Heart left ventricle (tissue), 16 donors: ENCODE measurements around the gene AGPAT3. TPM values are rescaled to one million over a fixed set of nuclear protein-coding genes. Genes with fewer than 3 reads are reported as not detected.

Source experiments
- ATAC-seq, 4 donors: fragments of 200-7000 bp; cut with Tn5 transposase; one replicate each; pipeline ENCODE4 v1.9.1; 2020 to 2022; ENCODE audit warnings: moderate library complexity in 4 of 4, mild to moderate bottlenecking in 3 of 4, moderate number of reproducible peaks in 1 of 4
- DNase-seq, 5 donors: peaks; one replicate each; pipeline ENCODE4 v3.0.0-alpha.2; 2020
- H3K27ac ChIP-seq, 12 donors: fragments of 200-600 bp; sonication (generic) in 4 of 12; one replicate each; pipeline versions ENCODE4 v1.5.0 to v1.8.0; 2016 to 2022; ENCODE audit warnings: mild to moderate bottlenecking in 2 of 12
- H3K27me3 ChIP-seq, 9 donors: fragments of 200-600 bp; sonication (generic) in 2 of 9; one replicate each; pipeline versions ENCODE4 v1.5.1 to v1.8.0; 2016 to 2022; ENCODE audit warnings: mild to moderate bottlenecking in 3 of 9
- H3K36me3 ChIP-seq, 9 donors: fragments of 200-600 bp; sonication (generic) in 2 of 9; one replicate each; pipeline versions ENCODE4 v1.5.0 to v1.8.0; 2018 to 2022; ENCODE audit warnings: mild to moderate bottlenecking in 2 of 9
- H3K4me1 ChIP-seq, 12 donors: fragments of 200-600 bp; sonication (generic) in 4 of 12; one replicate each; pipeline versions ENCODE4 v1.5.0 to v1.8.0; 2016 to 2022; ENCODE audit warnings: mild to moderate bottlenecking in 3 of 12
- H3K4me3 ChIP-seq, 12 donors: fragments of 200-600 bp; sonication (generic) in 4 of 12; one replicate each; pipeline versions ENCODE4 v1.5.0 to v1.8.0; 2017 to 2022; ENCODE audit warnings: mild to moderate bottlenecking in 9 of 12, moderate library complexity in 4 of 12
- H3K9me3 ChIP-seq, 12 donors: fragments of 200-600 bp; sonication (generic) in 4 of 12; one replicate each; pipeline versions ENCODE4 v1.5.0 to v1.8.0; 2016 to 2022; ENCODE audit warnings: mild to moderate bottlenecking in 1 of 12
- POLR2A ChIP-seq, 2 donors: fragments of 450-650 bp; IDR thresholded peaks; one replicate each; pipeline ENCODE4 v1.6.1; 2017; ENCODE audit warnings: antibody characterized with exemption in 2 of 2, mild to moderate bottlenecking in 2 of 2, moderate library complexity in 2 of 2
- WGBS, 4 donors: extraction: QIAGEN DNeasy Blood & Tissue Kit in 2 of 4; methylation state at CpG; one replicate each; pipeline versions ENCODE4 v1.1.5 to v1.1.7; 2013 to 2018; 5-methylcytosine and 5-hydroxymethylcytosine counted together
- intact Hi-C, 10 donors: fragments of 100-400 bp; cut with DNase I; formaldehyde crosslinking; loops; one replicate each; pipeline versions ENCODE4 v1.11.1 to v1.14.2; 2022
- polyA plus RNA-seq, 2 donors: library from polyadenylated mRNA; stranded (reverse); fragments of 200-250 nt; gene quantifications; one replicate each; pipeline ENCODE4 v1.2.3, GENCODE V29; 2013
- total RNA-seq, 9 donors: library from RNA; depleted of rRNA in 2 of 9; stranded (reverse); fragments of >200 nt in 2 of 9; fragmentation: NEBNext Ultra II Directional in 3 of 9; extraction: Animal tissue kit (Norgen Biotek cat#: 25700) in 3 of 9; gene quantifications; one replicate each; pipeline versions ENCODE4 v1.1.0 to v1.2.4, GENCODE V29; 2016 to 2023
- TF ChIP-seq, protein P1 (sequence below), 12 donors: fragments of 200-600 bp; sonication (generic) in 4 of 12; IDR thresholded peaks; one replicate each; pipeline versions ENCODE4 v1.5.0 to v1.8.0; 2018 to 2022; ENCODE audit warnings: antibody characterized with exemption in 12 of 12, mild to moderate bottlenecking in 5 of 12
- donor health status: ischemic (EF 13 %, LVEDD 7.1; RV severe dilation, severe dysfunction).
- donor health status: healthy with polysubstance abuse.
- donor health status: DM: no; HTN: yes; CAD: no.
- donor health status: DM: no; HTN: no; CAD: no.
- donor health status: ischemic (EF 25% LVEDD 6.9; RV normal size, moderate dysfunction).
- donor health status: ischemic (EF 25% LVEDD 5.7; RV mildly dilated, moderate dysfunction).
- donor health status: healthy.
- donor health status: DM: yes; HTN: yes; CAD: no.
- donor health status: ischemic (EF 35%, LVEDD 5.7; RV mildly dilated, moderate dysfunction).
- donor health status: nonischemic (EF 11% LVEDD 7.7; RV severe dilation, severe dysfunction).
- donor health status: DM: yes; HTN: yes; CAD: no.
- donor health status: PGD.
- donor health status: ischemic (EF 29% LVEDD 5.4; RV normal size, mild dysfunction).
- donor health status: nonischemic (EF 23%, LVEDD 6.1; RV moderate dilation, normal function).

AGPAT3 gene
- total and polyA plus RNA-seq, 11 donors, result 26.6 to 86.0 (median 64.5) TPM

- TF ChIP-seq, protein P1, sequence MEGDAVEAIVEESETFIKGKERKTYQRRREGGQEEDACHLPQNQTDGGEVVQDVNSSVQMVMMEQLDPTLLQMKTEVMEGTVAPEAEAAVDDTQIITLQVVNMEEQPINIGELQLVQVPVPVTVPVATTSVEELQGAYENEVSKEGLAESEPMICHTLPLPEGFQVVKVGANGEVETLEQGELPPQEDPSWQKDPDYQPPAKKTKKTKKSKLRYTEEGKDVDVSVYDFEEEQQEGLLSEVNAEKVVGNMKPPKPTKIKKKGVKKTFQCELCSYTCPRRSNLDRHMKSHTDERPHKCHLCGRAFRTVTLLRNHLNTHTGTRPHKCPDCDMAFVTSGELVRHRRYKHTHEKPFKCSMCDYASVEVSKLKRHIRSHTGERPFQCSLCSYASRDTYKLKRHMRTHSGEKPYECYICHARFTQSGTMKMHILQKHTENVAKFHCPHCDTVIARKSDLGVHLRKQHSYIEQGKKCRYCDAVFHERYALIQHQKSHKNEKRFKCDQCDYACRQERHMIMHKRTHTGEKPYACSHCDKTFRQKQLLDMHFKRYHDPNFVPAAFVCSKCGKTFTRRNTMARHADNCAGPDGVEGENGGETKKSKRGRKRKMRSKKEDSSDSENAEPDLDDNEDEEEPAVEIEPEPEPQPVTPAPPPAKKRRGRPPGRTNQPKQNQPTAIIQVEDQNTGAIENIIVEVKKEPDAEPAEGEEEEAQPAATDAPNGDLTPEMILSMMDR (IDR thresholded peaks at IDR 0.05), result no peak
- no peak for TF ChIP-seq POLR2A (IDR thresholded peaks at IDR 0.05)
- Histone ChIP-seq H3K4me1 (peaks cover 0 to 1% (median 0%) of the 10 kb centered on the region in 12 donors), H3K27ac (no peak overlapping the region), H3K4me3 (no peak overlapping the region), H3K36me3 (no peaks in the 10 kb centered on the region), H3K27me3 (no peaks in the 10 kb centered on the region), H3K9me3 (no peaks in the 10 kb centered on the region)
- ATAC-seq (no peak), DNase-seq (no peak)
- WGBS, 4 donors, result 37 to 57% (median 46%) methylated on average over 7 of the region's 7 CpGs
- intact Hi-C loops, result no loop called here
These were observed 135.3 kb downstream of the AGPAT3 start for GRCh38 chr21:44000360-44000759.

DNA sequence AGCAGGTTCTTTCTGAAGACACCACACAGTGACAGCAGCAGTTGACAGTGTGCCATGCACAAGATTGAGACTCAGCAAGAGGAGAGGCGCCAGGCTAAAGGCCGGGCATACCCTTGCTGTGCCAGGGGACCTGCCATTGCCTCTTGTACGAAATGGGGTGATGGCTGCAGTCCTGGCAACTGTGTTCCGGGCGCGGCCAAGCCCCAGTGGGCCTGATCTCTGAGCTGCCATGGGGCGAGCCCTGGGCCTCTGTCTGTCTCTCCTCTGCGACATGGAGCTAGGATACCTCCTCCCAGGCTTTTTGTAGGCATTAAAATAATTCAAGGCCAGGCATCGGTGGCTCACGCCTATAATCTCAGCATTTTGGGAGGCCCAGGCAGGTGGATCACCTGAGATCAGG is 137.5 kb downstream of the AGPAT3 start:
- Histone ChIP-seq H3K4me3 (no peak overlapping the region), H3K36me3 (no peaks in the 10 kb centered on the region), H3K9me3 (no peaks in the 10 kb centered on the region), H3K27me3 (no peaks in the 10 kb centered on the region), H3K4me1 (peaks cover 0 to 15% (median 0%) of the 10 kb centered on the region in 12 donors), H3K27ac (no peak overlapping the region)
- no peak for DNase-seq
- intact Hi-C loops, result no loop called here
- WGBS, 4 donors, result 86 to 94% (median 91%) methylated on average over 10 of the region's 10 CpGs
- TF ChIP-seq POLR2A (IDR thresholded peaks at IDR 0.05), result no peak
- TF ChIP-seq, protein P1 (IDR thresholded peaks at IDR 0.05), result no peak
- no peak for ATAC-seq

- Histone ChIP-seq H3K4me1 (peaks cover 0 to 15% (median 0%) of the 10 kb centered on the region in 12 donors), H3K4me3 (no peak overlapping the region), H3K27me3 (no peaks in the 10 kb centered on the region), H3K36me3 (no peaks in the 10 kb centered on the region), H3K27ac (no peak overlapping the region), H3K9me3 (no peaks in the 10 kb centered on the region)
- WGBS, 4 donors, result 90 to 95% (median 90%) methylated on average over 5 of the region's 5 CpGs
- TF ChIP-seq POLR2A (IDR thresholded peaks at IDR 0.05), result no peak
- TF ChIP-seq, protein P1 (IDR thresholded peaks at IDR 0.05), result no peak
- DNase-seq, result no peak
- no peak for ATAC-seq
- intact Hi-C loops, result no loop called here
These were observed 138.4 kb downstream of the AGPAT3 start for GRCh38 chr21:44003307-44003966.

DNA sequence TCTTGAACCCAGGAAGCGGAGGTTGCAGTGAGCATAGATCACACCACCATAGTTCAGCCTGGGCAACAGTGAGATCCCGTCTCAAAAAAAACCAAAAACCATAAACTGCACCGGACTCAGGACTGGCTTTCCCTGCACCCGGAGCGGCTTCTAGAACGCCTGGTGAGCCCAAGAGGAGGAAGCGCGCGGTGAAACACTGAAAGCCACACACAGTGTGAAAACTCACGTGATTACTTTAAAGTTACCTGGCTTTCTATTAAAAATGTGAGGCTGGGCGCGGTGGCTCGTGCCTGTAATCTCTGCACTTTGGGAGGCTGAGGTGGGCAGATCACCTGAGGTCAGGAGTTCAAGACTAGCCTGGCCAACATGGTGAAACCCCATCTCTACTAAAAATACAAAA is 140.0 kb downstream of the AGPAT3 start:
- intact Hi-C loops, result no loop called here
- H3K9me3 ChIP-seq, result no peaks in the 10 kb centered on the region
- peaks cover 0 to 15% (median 0%) of the 10 kb centered on the region in 12 donors for H3K4me1 ChIP-seq
- H3K27me3 ChIP-seq, result no peaks in the 10 kb centered on the region
- DNase-seq, result no peak
- H3K4me3 ChIP-seq, result no peak overlapping the region
- TF ChIP-seq, protein P1 (IDR thresholded peaks at IDR 0.05), result no peak
- no peak for TF ChIP-seq POLR2A (IDR thresholded peaks at IDR 0.05)
- 92 to 94% (median 92%) methylated on average over 13 of the region's 13 CpGs for WGBS, 4 donors
- H3K27ac ChIP-seq, result peak overlapping the region in 7 of 12 donors; percentile 35 to 88 (median 72)
- no peak for ATAC-seq
- H3K36me3 ChIP-seq, result no peaks in the 10 kb centered on the region
